ENCODE measurements around the gene ZNF358.
A peak's percentile ranks its signal among the peaks of the same experiment; 100 is the strongest.

Gene ZNF358

GRCh38 chr19:7489609-7490044, 26.3 kb upstream of the ZNF358 start:
- DNase-seq (ENCODE audit: low read depth), result no peak

GRCh38 chr19:7492142-7492541, 23.8 kb upstream of the ZNF358 start:
- peak; percentile 33 for DNase-seq (ENCODE audit: low read depth)

GRCh38 chr19:7492558-7492957, 23.3 kb upstream of the ZNF358 start:
- DNase-seq (ENCODE audit: low read depth), result no peak

DNA sequence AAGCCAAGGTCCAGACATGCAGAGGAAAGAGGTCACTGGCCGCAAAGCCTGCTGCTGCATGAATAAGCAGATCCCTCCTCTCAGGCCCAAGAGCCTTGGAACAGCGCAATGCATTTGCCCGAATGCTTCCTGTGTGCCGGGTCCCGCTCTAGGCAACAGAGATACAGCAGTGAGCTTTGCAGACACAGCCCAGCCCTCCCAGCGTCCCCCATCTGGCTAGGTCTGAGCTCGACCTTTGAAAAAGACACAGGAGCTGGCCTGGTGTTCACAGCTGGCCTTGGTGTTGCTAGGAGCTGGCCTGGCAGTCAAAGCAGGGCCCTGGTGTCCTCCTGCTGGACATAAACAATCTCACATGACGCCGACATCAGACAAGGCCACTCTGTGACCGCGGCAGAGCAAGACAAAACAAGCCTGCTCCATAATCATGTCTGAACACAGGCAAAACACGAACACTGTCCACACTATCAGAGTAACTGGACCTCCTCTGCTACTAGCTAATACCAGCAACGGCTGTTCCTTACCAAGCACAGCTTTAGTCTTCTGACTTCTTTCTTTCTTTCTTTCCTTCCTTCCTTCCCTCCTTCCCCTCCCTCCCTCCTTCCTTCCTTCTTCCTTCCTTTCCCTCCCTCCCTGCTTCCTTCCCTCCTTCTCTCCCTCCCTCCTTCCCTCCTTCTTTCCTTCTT, 21.3 kb upstream of the ZNF358 start:
- no peak for DNase-seq (ENCODE audit: low read depth)

- DNase-seq (ENCODE audit: low read depth), result no peak
These were observed 18.6 kb upstream of the ZNF358 start for GRCh38 chr19:7497292-7497691.

DNA sequence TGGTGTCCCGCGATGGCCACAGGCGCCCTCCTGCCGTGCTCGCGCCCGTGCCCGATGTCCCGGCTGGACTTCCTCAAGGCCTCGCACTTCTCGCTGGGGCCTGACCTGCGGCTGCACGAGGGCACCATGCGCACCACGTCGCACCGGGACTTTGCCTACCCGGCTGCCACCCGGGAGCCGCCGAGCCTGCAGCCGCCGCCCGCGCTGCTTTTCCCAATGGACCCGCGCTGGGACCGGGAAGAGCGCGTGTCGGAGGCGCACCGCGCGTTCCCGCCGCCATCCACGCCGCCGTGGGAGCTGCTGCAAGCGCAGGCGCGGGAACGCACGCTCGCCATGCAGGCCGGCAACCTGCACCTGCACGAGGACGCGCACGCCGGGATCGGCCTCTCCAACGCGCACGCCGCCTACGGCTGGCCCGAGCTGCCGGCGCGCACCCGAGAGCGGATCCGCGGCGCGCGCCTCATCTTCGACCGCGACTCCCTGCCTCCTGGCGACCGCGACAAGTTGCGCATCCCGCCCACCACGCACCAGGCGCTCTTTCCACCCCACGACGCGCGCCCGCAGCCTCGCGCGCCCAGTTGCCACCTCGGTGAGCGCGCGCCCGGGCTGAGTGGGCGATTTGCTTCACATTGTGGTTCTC, 15.0 kb upstream of the ZNF358 start:
- DNase-seq (ENCODE audit: low read depth), result peak; percentile 55

GRCh38 chr19:7502552-7502951, 13.4 kb upstream of the ZNF358 start:
- no peak for DNase-seq (ENCODE audit: low read depth)

GRCh38 chr19:7504684-7505083, 11.2 kb upstream of the ZNF358 start:
- no peak for DNase-seq (ENCODE audit: low read depth)

DNA sequence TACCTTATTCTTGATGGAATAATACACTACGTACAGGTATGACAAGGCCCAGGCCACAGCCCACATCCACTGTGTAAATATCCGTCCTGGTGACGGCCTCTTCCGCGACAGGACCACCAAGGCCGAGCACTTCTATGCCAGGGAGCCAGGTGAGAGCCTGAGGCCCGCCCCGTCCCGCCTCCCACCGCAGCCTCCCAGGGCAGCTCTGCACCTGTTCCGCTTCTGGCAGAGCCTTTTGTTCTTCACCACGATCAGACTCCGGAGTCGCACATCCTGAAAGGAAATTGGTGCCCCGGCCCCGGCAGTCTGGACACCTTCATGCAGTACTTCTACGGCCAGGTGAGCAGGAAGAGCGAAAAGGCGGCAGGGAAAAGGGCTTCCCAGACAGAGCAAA, 10.6 kb upstream of the ZNF358 start:
- no peak for DNase-seq (ENCODE audit: low read depth)

- DNase-seq (ENCODE audit: low read depth), result no peak
These were observed 10.1 kb upstream of the ZNF358 start for GRCh38 chr19:7505682-7506384.

GRCh38 chr19:7506385-7507328, 9.2 kb upstream of the ZNF358 start:
- DNase-seq (ENCODE audit: low read depth), result no peak

DNA sequence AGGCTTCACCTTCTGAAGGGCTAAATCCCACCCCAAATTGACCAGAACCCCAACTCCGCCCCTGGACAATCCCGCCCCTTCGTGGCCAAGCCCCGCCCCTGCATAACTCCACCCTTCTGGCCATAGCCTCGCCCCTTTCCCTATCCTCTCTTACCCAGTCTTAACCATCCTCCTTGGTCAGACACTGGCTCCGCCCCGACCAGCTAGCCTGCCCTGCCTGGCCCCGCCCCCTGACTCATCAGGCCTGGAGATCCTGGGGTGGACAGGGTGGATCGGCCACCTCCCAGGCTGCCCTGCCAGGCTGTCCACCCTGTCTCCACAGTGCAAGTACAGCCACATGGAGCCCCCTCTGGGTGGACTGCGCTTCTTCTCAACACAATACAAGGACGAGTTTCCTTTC, 8.0 kb upstream of the ZNF358 start:
- no peak for DNase-seq (ENCODE audit: low read depth)

DNA sequence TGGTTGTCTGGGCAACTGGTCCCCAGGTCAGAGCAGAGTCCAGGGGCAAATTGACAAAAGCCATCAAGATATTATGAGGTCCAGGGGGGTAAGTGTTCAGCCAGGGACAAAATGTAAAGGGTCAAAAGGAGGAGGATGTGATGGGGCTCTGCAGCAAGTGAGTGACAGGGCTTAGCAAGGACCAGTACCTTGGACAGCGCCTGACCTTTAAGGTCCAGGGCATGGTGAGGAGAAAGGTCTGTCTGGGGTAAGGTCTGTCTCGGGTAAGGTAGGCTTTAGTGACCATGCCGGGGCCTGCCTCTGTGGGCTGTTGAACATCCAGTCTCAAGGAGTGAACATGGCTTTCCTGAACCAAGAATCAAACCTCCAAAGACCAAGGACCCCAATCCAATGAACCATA, 6.3 kb upstream of the ZNF358 start:
- DNase-seq (ENCODE audit: low read depth), result no peak

DNA sequence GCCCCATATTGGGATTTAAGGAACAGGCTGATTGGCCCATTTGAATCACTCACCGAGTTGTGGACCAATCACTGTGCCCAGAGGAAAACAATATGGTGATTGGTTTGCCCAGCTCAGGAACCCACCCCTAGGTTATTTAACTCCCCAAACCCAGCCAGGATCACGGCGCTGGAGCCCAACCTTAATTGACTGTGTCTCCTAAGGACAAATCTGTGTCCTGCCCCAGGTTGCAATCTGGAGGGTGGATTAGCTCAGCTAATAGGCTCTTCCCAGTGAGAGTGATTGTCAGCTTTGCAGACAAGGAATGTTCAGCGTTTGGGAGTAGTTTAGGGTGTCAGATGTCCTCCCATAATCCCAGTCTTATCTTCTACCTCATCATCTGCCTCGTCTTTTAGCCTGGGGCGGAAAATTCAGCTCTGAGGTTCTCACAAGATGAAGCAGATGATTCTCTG, 3.5 kb upstream of the ZNF358 start:
- no peak for DNase-seq (ENCODE audit: low read depth)

- no peak for DNase-seq (ENCODE audit: low read depth)
These were observed 1.9 kb upstream of the ZNF358 start for GRCh38 chr19:7513809-7514642.

DNA sequence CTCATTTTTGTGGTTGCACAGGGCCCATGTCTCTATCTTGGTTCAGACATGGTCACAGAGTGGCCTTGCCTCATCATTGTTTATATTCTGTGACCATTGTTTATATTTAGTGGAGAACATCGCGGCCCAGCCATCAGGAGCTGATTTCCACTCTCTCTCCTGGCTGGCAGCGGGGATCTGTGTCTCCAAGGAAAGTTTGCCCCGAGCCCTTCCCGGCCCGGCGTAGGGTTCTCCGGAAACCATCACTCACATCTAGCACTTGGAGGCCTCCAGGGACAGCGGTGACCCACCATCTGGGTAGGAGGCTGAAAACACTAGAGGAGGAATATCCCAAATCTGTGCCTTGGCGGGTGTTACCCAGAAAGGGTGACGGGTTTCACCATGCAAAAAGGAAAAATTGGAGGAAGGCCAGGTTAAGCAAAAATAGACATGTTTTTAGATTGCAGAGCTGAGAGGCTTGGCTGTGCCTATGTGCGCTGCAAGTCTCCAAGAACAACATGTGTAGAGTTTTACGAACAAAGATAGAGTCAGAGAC, 726 bp upstream of the ZNF358 start:
- DNase-seq (ENCODE audit: low read depth), result no peak

GRCh38 chr19:7516333-7516732, 430 bp downstream of the ZNF358 start:
- no peak for DNase-seq (ENCODE audit: low read depth)

- DNase-seq (ENCODE audit: low read depth), result no peak
These were observed 975 bp downstream of the ZNF358 start for GRCh38 chr19:7516878-7517277.

GRCh38 chr19:7519361-7520130, 3.6 kb downstream of the ZNF358 start:
- DNase-seq (ENCODE audit: low read depth), result no peak

All from activated T-cell treated with anti-CD3 and anti-CD28 coated beads for 24 hours (primary cell).